ENCODE data around the gene LSM14B. TPM values are rescaled to one million over a fixed set of nuclear protein-coding genes. Genes with fewer than 3 reads are reported as not detected.
A peak's percentile ranks its signal among the peaks of the same experiment; 100 is the strongest.

The LSM14B gene
- total and polyA plus RNA-seq, 7 experiments from 2014 or later: 1.4 to 61.5 (median 41.7) TPM

- ChIA-PET CTCF (no interaction called here), POLR2A (no interaction called here)
- Mint-ChIP-seq H3K4me3 (no peak overlapping the region), H3K27ac (no peak overlapping the region), H3K4me1 (no peaks in the 10 kb centered on the region), H3K36me3 (peaks cover 0 to 12% (median 8%) of the 10 kb centered on the region in 5 donors), H3K9me3 (no peaks in the 10 kb centered on the region), H3K27me3 (no peaks in the 10 kb centered on the region)
- Histone ChIP-seq H3K36me3 (ENCODE audit: control insufficient read depth in 2 of 3, insufficient read depth in 3 of 3, low read length in 3 of 3) (peaks cover 0 to 32% (median 0%) of the 10 kb centered on the region in 3 experiments), H3K4me1 (ENCODE audit: control insufficient read depth in 2 of 2, insufficient read depth in 2 of 2, low read length in 2 of 2) (no peaks in the 10 kb centered on the region), H3K27me3 (ENCODE audit: control insufficient read depth in 2 of 2, insufficient read depth in 2 of 2, low read length in 2 of 2) (no peaks in the 10 kb centered on the region), H3K4me3 (ENCODE audit: low read length) (no peak overlapping the region), H3K27ac (ENCODE audit: low read depth, low read length) (no peak overlapping the region), H3K9me3 (ENCODE audit: control insufficient read depth in 2 of 3, low read length in 3 of 3) (no peaks in the 10 kb centered on the region)
- DNase-seq (no peak), ATAC-seq (no peak)
- intact Hi-C loops (cut with micrococcal nuclease): no loop called here
These were observed 49.0 kb downstream of the LSM14B start for GRCh38 chr20:62171245-62171644.

GRCh38 chr20:62172666-62173065, 50.4 kb downstream of the LSM14B start:
- Histone ChIP-seq H3K27ac (ENCODE audit: low read depth, low read length) (no peak overlapping the region), H3K9me3 (ENCODE audit: control insufficient read depth in 2 of 3, low read length in 3 of 3) (no peaks in the 10 kb centered on the region), H3K36me3 (ENCODE audit: control insufficient read depth in 2 of 3, insufficient read depth in 3 of 3, low read length in 3 of 3) (peaks cover 0 to 30% (median 0%) of the 10 kb centered on the region in 3 experiments), H3K4me3 (ENCODE audit: low read length) (no peak overlapping the region), H3K27me3 (ENCODE audit: control insufficient read depth in 2 of 2, insufficient read depth in 2 of 2, low read length in 2 of 2) (no peaks in the 10 kb centered on the region), H3K4me1 (ENCODE audit: control insufficient read depth in 2 of 2, insufficient read depth in 2 of 2, low read length in 2 of 2) (no peaks in the 10 kb centered on the region)
- DNase-seq (no peak), ATAC-seq (no peak)
- no peaks in the 10 kb centered on the region for H3K27me3 Mint-ChIP-seq
- CTCF ChIA-PET: no interaction called here
- H3K27ac Mint-ChIP-seq: no peak overlapping the region
- H3K36me3 Mint-ChIP-seq: peaks cover 0 to 10% (median 4%) of the 10 kb centered on the region in 5 donors
- intact Hi-C loops (cut with micrococcal nuclease): no loop called here
- H3K9me3 Mint-ChIP-seq: no peaks in the 10 kb centered on the region
- H3K4me1 Mint-ChIP-seq: no peaks in the 10 kb centered on the region
- POLR2A ChIA-PET: no interaction called here
- no peak overlapping the region for H3K4me3 Mint-ChIP-seq

- Mint-ChIP-seq H3K36me3 (peaks cover 0 to 10% (median 3%) of the 10 kb centered on the region in 5 donors), H3K4me1 (no peaks in the 10 kb centered on the region), H3K9me3 (no peaks in the 10 kb centered on the region), H3K4me3 (no peak overlapping the region), H3K27me3 (no peaks in the 10 kb centered on the region), H3K27ac (no peak overlapping the region)
- Histone ChIP-seq H3K9me3 (ENCODE audit: control insufficient read depth in 2 of 3, low read length in 3 of 3) (no peaks in the 10 kb centered on the region), H3K27ac (ENCODE audit: low read depth, low read length) (no peak overlapping the region), H3K4me1 (ENCODE audit: control insufficient read depth in 2 of 2, insufficient read depth in 2 of 2, low read length in 2 of 2) (no peaks in the 10 kb centered on the region), H3K36me3 (ENCODE audit: control insufficient read depth in 2 of 3, insufficient read depth in 3 of 3, low read length in 3 of 3) (peaks cover 0 to 27% (median 0%) of the 10 kb centered on the region in 3 experiments), H3K4me3 (ENCODE audit: low read length) (no peak overlapping the region), H3K27me3 (ENCODE audit: control insufficient read depth in 2 of 2, insufficient read depth in 2 of 2, low read length in 2 of 2) (no peaks in the 10 kb centered on the region)
- ATAC-seq: no peak
- CTCF ChIA-PET: no interaction called here
- intact Hi-C loops (cut with micrococcal nuclease): no loop called here
- DNase-seq: no peak
- POLR2A ChIA-PET: no interaction called here
These were observed 51.9 kb downstream of the LSM14B start for GRCh38 chr20:62174021-62174804.

GRCh38 chr20:62174870-62175624, 52.8 kb downstream of the LSM14B start:
- intact Hi-C loops (cut with micrococcal nuclease): no loop called here
- Mint-ChIP-seq H3K27ac (peak overlapping the region in 4 of 9 donors; percentile 8 to 77 (median 64)), H3K9me3 (no peaks in the 10 kb centered on the region), H3K27me3 (no peaks in the 10 kb centered on the region), H3K4me1 (no peaks in the 10 kb centered on the region), H3K36me3 (peaks cover 0 to 10% (median 3%) of the 10 kb centered on the region in 5 donors), H3K4me3 (no peak overlapping the region)
- Histone ChIP-seq H3K27me3 (ENCODE audit: control insufficient read depth in 2 of 2, insufficient read depth in 2 of 2, low read length in 2 of 2) (no peaks in the 10 kb centered on the region), H3K4me1 (ENCODE audit: control insufficient read depth in 2 of 2, insufficient read depth in 2 of 2, low read length in 2 of 2) (no peaks in the 10 kb centered on the region), H3K36me3 (ENCODE audit: control insufficient read depth in 2 of 3, insufficient read depth in 3 of 3, low read length in 3 of 3) (peaks cover 0 to 22% (median 0%) of the 10 kb centered on the region in 3 experiments), H3K9me3 (ENCODE audit: control insufficient read depth in 2 of 3, low read length in 3 of 3) (no peaks in the 10 kb centered on the region), H3K27ac (ENCODE audit: low read depth, low read length) (no peak overlapping the region), H3K4me3 (ENCODE audit: low read length) (no peak overlapping the region)
- POLR2A ChIA-PET: no interaction called here
- ATAC-seq: no peak
- no peak for DNase-seq
- CTCF ChIA-PET: no interaction called here

GRCh38 chr20:62175711-62176110, 53.4 kb downstream of the LSM14B start:
- DNase-seq (no peak), ATAC-seq (no peak)
- H3K27me3 ChIP-seq (ENCODE audit: control insufficient read depth in 2 of 2, insufficient read depth in 2 of 2, low read length in 2 of 2): no peaks in the 10 kb centered on the region
- H3K36me3 Mint-ChIP-seq: peaks cover 0 to 10% (median 3%) of the 10 kb centered on the region in 5 donors
- no peaks in the 10 kb centered on the region for H3K4me1 ChIP-seq (ENCODE audit: control insufficient read depth in 2 of 2, insufficient read depth in 2 of 2, low read length in 2 of 2)
- no peaks in the 10 kb centered on the region for H3K4me1 Mint-ChIP-seq
- no peak overlapping the region for H3K4me3 Mint-ChIP-seq
- no peak overlapping the region for H3K4me3 ChIP-seq (ENCODE audit: low read length)
- CTCF ChIA-PET: no interaction called here
- H3K27ac Mint-ChIP-seq: peak overlapping the region in 2 of 9 donors; percentile 59 to 62
- H3K9me3 ChIP-seq (ENCODE audit: control insufficient read depth in 2 of 3, low read length in 3 of 3): no peaks in the 10 kb centered on the region
- no peak overlapping the region for H3K27ac ChIP-seq (ENCODE audit: low read depth, low read length)
- H3K9me3 Mint-ChIP-seq: no peaks in the 10 kb centered on the region
- intact Hi-C loops (cut with micrococcal nuclease): no loop called here
- POLR2A ChIA-PET: no interaction called here
- H3K27me3 Mint-ChIP-seq: no peaks in the 10 kb centered on the region
- H3K36me3 ChIP-seq (ENCODE audit: control insufficient read depth in 2 of 3, insufficient read depth in 3 of 3, low read length in 3 of 3): peaks cover 0 to 22% (median 0%) of the 10 kb centered on the region in 3 experiments

GRCh38 chr20:62176866-62177265, 54.6 kb downstream of the LSM14B start:
- Mint-ChIP-seq H3K27ac (no peak overlapping the region), H3K9me3 (no peaks in the 10 kb centered on the region), H3K4me1 (peaks cover under 1 to 5% (median 3%) of the 10 kb centered on the region in 7 donors), H3K27me3 (no peaks in the 10 kb centered on the region), H3K4me3 (no peak overlapping the region), H3K36me3 (peaks cover 0 to 10% (median 5%) of the 10 kb centered on the region in 5 donors)
- Histone ChIP-seq H3K27me3 (ENCODE audit: control insufficient read depth in 2 of 2, insufficient read depth in 2 of 2, low read length in 2 of 2) (no peaks in the 10 kb centered on the region), H3K36me3 (ENCODE audit: control insufficient read depth in 2 of 3, insufficient read depth in 3 of 3, low read length in 3 of 3) (peaks cover 0 to 22% (median 0%) of the 10 kb centered on the region in 3 experiments), H3K4me3 (ENCODE audit: low read length) (no peak overlapping the region), H3K9me3 (ENCODE audit: control insufficient read depth in 2 of 3, low read length in 3 of 3) (no peaks in the 10 kb centered on the region), H3K4me1 (ENCODE audit: control insufficient read depth in 2 of 2, insufficient read depth in 2 of 2, low read length in 2 of 2) (peaks cover 0 to 2% of the 10 kb centered on the region in 2 donors), H3K27ac (ENCODE audit: low read depth, low read length) (no peak overlapping the region)
- DNase-seq (no peak), ATAC-seq (no peak)
- ChIA-PET POLR2A (interaction anchor here (1.3 kb wide), 1 partner anchor 26 kb away, joined by 3 read pairs; no protein-coding TSS in a partner anchor), CTCF (no interaction called here)
- intact Hi-C loops (cut with micrococcal nuclease): no loop called here
